HG03025 (cell line): ENCODE data around the gene FZD7.

ENCODE experiments used
- ATAC-seq: cut with Tn5 transposase; IDR thresholded peaks from one replicate; pipeline ENCODE4 v1.9.1; 2021; ENCODE audit warnings: mild to moderate bottlenecking, moderate library complexity; ENCODE audit not compliant: unreplicated experiment, low FRiP score

Gene FZD7

GRCh38 chr2:202033317-202034248 lies at the start of gene FZD7:
Gene FZD7 (plus strand): TSS chr2:202033855. CDS start chr2:202034648, 793 bp downstream.
- peak; percentile 73 for ATAC-seq

GRCh38 chr2:201984333-201984732 lies 49.3 kb upstream of the FZD7 start:
- no peak for ATAC-seq

GRCh38 chr2:201984800-201985525 lies 48.7 kb upstream of the FZD7 start:
- ATAC-seq = no peak

- no peak for ATAC-seq
Observed at GRCh38 chr2:201985728-201986462, 47.8 kb upstream of the FZD7 start.

- no peak for ATAC-seq
Observed at GRCh38 chr2:201986463-201986735, 47.3 kb upstream of the FZD7 start.

- ATAC-seq = no peak
Observed at GRCh38 chr2:201987426-201987825, 46.2 kb upstream of the FZD7 start.

- ATAC-seq = no peak
Observed at GRCh38 chr2:201990069-201990468, 43.6 kb upstream of the FZD7 start.

- no peak for ATAC-seq
Observed at GRCh38 chr2:201992960-201993359, 40.7 kb upstream of the FZD7 start.

GRCh38 chr2:201994973-201995638 lies 38.5 kb upstream of the FZD7 start:
- no peak for ATAC-seq

- ATAC-seq = no peak
Observed at GRCh38 chr2:201996006-201996405, 37.6 kb upstream of the FZD7 start.

- no peak for ATAC-seq
Observed at GRCh38 chr2:201996679-201997314, 36.9 kb upstream of the FZD7 start.

- no peak for ATAC-seq
Observed at GRCh38 chr2:201999279-201999678, 34.4 kb upstream of the FZD7 start.

GRCh38 chr2:202001826-202002225 lies 31.8 kb upstream of the FZD7 start:
- no peak for ATAC-seq

- no peak for ATAC-seq
Observed at GRCh38 chr2:202002381-202002780, 31.3 kb upstream of the FZD7 start.

- no peak for ATAC-seq
Observed at GRCh38 chr2:202005272-202005887, 28.3 kb upstream of the FZD7 start.

- no peak for ATAC-seq
Observed at GRCh38 chr2:202006301-202006700, 27.4 kb upstream of the FZD7 start.

GRCh38 chr2:202007015-202007982 lies 26.4 kb upstream of the FZD7 start:
- ATAC-seq = no peak

GRCh38 chr2:202007983-202008354 lies 25.7 kb upstream of the FZD7 start:
- ATAC-seq = no peak

- ATAC-seq = no peak
Observed at GRCh38 chr2:202009019-202009481, 24.6 kb upstream of the FZD7 start.
